Endometrial microvascular endothelial cells (primary cell): ENCODE results near the gene GATAD2A. TPM values are rescaled to one million over a fixed set of nuclear protein-coding genes. Genes with fewer than 3 reads are reported as not detected.

ENCODE experiments used
- in situ Hi-C: cut with HindIII; loops from 2 replicates; pipeline ENCODE4 v1.10.0; 2017; ENCODE audit warnings: low sequenced_read_pairs, low pct_unique_long_range_greater_than_20kb; ENCODE audit errors: inconsistent ontology term
- total RNA-seq: library from RNA; depleted of rRNA; stranded (reverse); fragments of >200 nt; gene quantifications from one replicate; pipeline ENCODE4 v1.2.3, GENCODE V29; 2015; ENCODE audit errors: inconsistent ontology term

The GATAD2A gene
- total RNA-seq, 1 donor from 2014 or later, result 102 TPM

GRCh38 chr19:19417046-19417445 lies 11.6 kb downstream of the GATAD2A start:
- in situ Hi-C loops, result no loop called here

DNA sequence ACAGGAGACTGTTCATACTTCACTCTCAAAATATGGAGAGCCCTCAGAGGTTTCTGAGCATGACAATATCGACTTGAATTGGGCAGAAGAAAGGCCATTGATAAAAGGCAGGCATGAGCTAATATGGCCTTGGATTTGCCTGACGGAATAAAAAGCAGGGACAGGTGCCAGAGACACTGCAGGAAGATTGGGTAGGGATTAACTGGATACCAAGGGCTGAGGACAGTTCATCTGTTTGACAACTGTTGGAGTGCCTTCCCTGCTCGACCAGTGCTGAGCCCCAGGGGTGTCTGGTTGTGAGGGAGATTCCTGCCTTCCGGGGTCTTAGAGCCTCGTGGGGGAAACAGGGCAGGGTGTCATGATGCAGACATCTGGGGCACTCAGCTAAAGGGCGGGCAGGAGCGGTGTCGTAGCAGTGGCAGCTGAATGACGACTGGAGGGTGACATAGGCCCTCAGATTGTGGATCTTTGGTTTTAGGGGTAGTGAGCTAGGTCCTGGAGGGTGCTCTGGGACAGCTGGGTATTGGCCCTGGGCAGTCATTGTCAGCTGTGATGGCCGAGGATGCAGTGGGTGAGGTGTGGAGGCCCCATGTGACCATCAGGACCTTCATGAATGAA lies 12.3 kb downstream of the GATAD2A start:
- in situ Hi-C loops, result no loop called here

DNA sequence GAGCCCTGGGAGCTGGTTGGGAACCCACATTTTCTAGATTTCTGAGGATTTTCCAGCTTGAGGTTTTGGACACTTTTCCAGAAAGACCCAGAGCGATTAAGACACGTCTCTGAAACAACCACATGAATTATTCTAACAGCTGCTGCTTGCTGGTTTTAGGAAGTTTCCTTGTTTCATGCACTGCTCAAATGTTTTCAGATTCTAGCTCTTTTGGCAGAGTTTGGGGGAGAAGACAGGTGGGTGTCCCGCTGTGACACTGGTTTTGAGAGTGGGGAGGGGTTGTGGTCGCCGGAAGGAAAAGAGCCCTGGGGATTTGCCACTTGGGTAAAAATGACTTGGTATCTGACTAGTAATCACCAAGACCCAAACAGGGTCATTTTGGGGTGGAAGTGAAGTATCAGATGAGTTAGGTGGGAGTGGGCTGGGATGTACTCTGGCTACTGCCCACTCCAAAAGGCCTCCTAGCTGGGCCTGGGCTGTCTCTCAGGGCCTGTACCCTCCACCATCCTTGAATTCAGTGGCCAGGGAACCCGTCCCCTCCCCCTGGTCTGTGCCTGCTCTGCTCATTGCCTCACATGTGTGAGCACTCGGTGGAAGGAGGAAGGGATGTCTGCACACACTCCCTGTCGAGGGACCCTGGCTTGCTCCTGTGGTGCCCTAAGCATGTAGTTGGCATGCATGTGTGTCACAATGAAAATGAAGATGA lies 13.2 kb downstream of the GATAD2A start:
- in situ Hi-C loops, result no loop called here

GRCh38 chr19:19420570-19421298 lies 15.3 kb downstream of the GATAD2A start:
- in situ Hi-C loops, result no loop called here

- in situ Hi-C loops, result no loop called here
These were observed 15.8 kb downstream of the GATAD2A start for GRCh38 chr19:19421299-19421696.

- in situ Hi-C loops, result no loop called here
These were observed 16.7 kb downstream of the GATAD2A start for GRCh38 chr19:19422156-19422555.

DNA sequence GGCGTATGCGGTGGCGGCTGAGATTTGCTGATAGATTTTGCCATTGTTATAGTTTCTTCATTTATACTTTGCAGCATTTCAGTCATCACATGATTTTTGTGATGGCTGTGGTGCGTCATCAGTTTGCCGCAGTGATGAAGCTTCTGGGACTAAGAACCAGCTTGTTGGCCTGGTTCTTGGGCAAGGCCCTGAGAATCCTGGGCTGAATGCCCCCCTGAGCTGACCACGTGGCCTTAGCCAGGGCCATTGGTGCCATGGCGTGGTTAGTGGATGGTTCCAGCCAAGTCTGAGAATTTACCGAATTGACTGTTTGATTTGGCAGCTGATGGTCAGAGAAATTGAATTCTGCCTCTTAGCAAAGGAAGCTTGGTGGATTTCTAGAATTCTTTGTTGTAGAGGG lies 17.8 kb downstream of the GATAD2A start:
- in situ Hi-C loops, result no loop called here

- in situ Hi-C loops, result no loop called here
These were observed 19.8 kb downstream of the GATAD2A start for GRCh38 chr19:19425170-19425875.

DNA sequence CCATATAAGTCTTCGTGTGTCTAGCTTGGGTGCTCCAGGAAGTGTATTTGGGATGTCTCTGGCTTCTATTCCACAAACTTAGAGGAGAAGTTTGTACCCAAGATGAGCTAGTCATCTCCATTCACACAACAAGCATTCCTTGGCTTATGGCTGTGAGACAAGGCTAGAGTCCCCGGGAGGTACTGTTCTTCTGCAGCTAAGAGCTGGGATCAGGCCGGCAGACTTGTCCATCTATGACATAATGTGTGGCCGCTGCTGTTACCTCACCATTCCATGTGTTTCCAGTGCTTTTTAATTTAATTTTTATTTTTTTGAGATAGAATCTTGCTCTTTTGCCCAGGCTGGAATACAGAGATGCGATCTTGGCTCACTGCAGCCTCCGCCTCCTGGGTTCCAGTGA lies 20.7 kb downstream of the GATAD2A start:
- in situ Hi-C loops, result no loop called here

DNA sequence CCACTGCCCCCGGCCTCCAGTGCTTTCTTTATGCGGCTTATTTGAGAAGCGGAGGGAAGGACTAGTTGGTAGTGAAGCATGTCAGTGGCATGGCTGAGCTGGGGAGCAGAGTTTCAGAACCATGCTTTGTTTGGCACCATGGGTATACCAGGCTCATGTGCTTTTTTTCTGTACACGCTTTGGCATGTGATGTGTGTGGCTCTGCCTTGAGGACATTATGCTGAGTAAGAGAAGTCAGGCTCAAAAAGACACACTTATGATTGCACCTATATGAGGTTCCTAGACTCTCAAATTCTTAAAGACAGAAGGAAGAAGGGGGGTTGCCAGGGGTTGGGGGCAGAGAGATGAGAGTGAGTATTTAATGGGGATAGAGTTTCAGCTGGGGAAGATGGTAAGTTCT lies 21.3 kb downstream of the GATAD2A start:
- in situ Hi-C loops, result no loop called here

DNA sequence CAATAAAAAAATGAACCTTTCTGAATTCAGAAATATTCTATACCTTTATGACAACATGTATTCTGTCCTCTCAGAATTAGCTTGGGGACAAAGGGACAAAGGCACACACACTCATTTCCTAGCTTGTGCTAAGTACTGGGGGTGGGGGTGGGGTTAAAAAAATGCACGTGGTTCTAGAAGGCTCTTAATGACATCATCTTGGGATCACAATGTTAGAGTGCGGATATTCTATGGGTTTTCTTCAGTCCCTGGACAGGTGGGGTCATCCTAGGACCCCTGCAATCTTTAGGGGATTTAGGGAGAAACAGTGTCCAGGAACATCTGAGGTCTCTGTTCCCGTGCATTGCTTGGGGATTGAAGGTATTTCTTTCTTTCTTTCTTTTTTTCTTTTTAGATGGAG lies 21.8 kb downstream of the GATAD2A start:
- in situ Hi-C loops, result no loop called here

- in situ Hi-C loops, result no loop called here
These were observed 22.5 kb downstream of the GATAD2A start for GRCh38 chr19:19427944-19428343.

GRCh38 chr19:19428746-19429145 lies 23.3 kb downstream of the GATAD2A start:
- in situ Hi-C loops, result no loop called here

DNA sequence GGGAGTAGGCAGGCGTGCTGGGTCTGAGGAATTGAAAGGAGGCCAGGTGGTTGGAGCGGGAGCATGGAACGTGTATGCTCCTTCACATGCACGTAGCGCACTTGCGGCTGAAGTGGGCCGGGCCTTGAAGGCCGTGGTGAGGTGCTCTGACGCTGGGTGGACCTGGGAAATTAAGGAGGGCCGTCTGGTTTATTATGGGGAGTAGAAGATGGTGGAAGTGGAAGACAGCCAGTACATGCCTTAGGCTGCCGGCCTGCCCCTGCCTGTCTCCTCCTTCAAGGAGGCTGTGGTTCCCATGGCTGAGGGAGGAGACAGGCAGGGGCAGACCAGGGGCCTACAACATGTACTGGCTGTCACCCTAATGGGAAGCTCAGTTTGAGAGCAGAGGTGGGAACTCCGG lies 23.9 kb downstream of the GATAD2A start:
- in situ Hi-C loops, result no loop called here

DNA sequence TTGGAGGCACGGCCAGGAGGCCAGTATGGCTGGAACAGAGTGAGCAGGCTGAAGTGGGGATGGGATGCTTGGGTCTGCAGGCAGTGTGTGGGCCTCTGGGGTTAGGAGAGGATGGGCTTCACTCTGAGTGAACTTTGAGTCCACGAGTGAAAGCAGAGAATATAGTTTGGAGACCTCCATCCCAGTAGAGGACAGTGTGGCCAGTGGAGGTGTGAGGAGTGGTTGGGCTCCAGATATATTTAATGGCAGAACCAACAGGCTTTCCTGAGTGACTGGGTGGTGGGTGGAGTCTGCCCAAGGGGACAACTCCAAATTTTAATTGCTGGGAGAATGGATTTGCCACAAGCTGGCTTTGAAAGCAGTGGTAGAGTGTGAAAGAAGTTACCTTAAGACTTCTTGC lies 27.3 kb downstream of the GATAD2A start:
- in situ Hi-C loops, result no loop called here

DNA sequence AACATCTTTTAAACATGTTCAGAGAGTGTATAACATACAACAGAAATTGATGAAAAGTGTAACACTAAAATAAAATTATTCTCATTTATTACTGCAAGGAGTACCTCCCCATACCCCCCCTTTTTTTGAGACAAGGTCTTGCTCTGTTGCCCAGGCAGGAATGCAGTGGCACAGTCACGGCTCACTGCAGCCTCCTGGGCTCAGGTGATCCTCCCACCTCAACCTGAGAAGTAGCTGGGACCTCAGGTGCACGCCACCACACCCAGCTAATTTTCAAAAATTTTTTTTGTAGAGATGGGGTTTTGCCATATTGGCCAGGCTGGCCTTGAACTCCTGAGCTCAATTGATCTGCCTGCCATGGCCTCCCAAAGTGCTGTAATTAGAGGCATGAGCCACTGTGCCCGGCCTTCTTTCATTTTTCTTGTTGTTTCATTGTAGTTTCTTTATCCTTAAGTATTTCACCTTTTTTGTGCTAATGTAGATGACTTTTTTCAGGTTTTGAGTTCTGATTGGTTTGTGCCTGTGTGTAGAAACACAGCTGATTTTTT lies 28.3 kb downstream of the GATAD2A start:
- in situ Hi-C loops, result no loop called here

DNA sequence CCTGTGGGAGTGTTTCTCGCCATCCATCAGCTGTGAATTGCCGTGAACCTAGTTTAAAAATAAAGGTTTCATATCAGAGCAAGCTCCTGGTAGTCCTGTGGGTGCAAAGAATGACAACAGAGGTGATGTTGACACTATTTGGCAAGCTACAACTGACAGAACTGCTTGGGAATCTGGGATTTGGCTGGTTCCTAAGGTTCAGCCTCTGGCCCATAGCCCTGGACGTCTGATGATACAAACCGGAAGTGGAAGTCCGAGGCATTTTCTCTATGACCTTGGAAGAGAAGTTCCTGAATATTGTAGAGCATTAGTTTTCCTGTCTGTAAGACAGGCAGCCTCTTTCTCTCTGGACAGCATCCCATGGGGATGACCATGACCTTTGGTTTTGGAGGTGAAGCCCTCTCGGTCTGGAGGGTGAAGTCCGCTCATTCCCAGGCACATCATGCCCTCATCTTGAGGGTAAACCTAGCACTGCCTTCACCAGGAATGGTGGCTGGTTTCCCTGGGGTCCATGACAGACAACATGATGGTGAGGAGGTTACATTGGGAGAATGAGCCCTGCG lies 29.1 kb downstream of the GATAD2A start:
- in situ Hi-C loops, result no loop called here

DNA sequence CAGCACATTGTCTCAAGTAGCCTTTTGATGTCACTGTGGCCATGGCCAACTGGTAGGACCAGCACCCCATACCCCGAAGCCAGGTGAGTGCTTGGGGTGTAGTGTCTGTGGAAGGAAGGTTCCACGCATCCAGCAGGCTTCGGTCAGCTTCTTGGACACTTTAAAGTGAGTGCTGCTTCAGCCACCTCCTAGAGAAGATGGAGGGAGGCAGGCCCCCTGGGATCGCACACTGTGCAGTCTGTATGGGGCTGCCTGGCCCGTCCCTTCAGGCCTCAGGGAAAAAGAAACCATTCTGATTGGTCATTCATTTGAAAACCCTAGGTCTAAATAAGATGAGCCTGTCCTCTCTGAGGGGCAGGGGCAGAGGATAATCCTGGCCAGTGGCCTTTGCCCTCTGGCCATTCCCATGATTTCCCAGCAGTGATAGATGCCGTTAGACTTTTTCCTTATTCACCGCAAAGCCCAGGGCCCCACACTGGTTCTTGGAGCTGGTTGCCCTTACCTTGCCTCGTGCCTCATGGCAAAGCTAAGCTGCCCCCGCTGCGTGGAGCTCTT lies 30.7 kb downstream of the GATAD2A start:
- in situ Hi-C loops, result no loop called here
